Measurements from ENCODE around the gene UBALD2.
A peak's percentile ranks its signal among the peaks of the same experiment; 100 is the strongest.
"Not testable (repeated sequence)": the region's sequence is repeated elsewhere in the genome, so short reads cannot be mapped to it uniquely, and the experiment has no call there.

UBALD2 gene

DNA sequence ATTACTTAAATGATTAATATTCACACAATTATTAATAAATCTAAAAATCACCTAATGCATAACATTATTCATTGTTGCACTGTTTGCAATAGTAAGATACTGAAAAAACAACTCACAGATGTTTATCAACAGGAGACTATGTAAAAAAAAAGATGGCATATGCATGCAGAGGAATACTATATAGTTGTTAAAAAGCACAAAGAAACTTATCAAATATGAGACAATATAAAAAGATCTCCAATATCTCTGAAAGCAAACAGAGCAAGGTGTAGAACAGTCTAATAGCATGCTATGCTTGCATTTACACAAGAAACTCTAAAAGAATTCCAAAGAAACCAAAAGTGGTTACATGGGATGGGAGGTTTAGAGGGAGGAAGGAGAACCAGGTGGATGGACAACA, 28.5 kb upstream of the UBALD2 start:
- Histone ChIP-seq H3K36me3 (ENCODE audit: control insufficient read depth in 2 of 2, insufficient read depth in 2 of 2, low read length in 2 of 2) (no peaks in the 10 kb centered on the region), H3K4me3 (ENCODE audit: low read length in 2 of 2) (no peak overlapping the region), H3K9ac (ENCODE audit: low read length in 2 of 2) (no peak overlapping the region), H3K4me1 (ENCODE audit: control insufficient read depth, insufficient read depth, low read length) (peaks cover 15% of the 10 kb centered on the region), H3K9me3 (ENCODE audit: control insufficient read depth in 2 of 2, low read length in 2 of 2) (no peaks in the 10 kb centered on the region), H3K27me3 (ENCODE audit: control insufficient read depth in 1 of 2, insufficient read depth in 2 of 2, low read length in 2 of 2) (no peaks in the 10 kb centered on the region), H3K27ac (ENCODE audit: low read length) (no peak overlapping the region)

DNA sequence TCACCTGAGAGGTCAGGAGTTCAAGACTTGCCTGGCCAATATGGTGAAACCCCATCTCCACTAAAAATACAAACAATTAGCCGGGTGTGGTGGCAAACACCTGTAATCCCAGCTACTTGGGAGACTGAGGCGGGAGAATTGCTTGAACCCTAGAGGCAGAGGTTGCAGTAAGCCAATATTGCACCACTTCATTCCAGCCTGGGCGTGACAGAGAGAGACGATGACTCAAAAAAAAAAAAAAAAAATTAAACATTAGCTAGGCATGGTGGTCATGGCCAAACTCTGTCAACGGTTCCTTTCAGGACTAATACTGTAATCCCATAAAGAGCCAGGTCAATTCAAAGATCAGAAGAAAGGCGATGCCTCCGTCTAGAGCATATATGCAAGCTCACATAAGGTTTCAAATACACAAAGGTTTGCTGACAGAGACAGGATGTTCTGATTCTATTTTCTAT, 27.3 kb upstream of the UBALD2 start:
- Histone ChIP-seq H3K9ac (ENCODE audit: low read length in 2 of 2) (no peak overlapping the region), H3K27ac (ENCODE audit: low read length) (no peak overlapping the region)

DNA sequence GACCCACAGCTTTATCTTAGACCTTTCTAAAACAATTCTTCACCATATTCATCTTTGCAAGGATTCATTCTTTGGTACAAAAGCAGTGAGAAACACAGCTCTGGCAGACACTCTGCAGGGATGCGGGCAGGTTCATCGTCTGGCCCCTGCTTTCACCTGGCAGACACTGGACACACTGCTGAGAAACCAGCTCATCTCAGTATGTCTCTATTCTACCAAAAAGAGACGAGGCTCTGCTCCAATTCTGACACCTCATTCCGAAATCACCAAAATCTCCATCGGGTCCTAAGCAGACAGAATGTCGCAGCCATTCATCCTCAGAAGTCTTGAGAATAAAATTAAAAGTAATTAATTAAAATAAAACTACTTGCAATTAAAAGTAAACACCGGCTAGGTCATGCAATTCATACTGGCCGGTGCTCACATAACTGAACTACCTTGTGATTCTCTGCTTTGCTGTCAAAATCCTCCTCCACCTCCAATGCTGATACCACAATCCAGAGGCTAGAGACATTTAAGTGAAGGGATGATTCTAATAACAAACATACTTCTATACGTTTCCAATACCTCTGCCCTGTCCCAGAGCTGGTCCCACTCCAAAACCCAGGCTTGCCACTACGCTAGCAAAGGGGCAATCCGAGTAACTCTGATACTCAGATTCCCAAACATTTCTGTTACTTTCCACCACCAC, 26.2 kb upstream of the UBALD2 start:
- no peaks in the 10 kb centered on the region for H3K9me3 ChIP-seq (ENCODE audit: control insufficient read depth in 2 of 2, low read length in 2 of 2)
- H3K27ac ChIP-seq (ENCODE audit: low read length) = no peak overlapping the region
- H3K4me1 ChIP-seq (ENCODE audit: control insufficient read depth, insufficient read depth, low read length) = peaks cover 15% of the 10 kb centered on the region
- no peak overlapping the region for H3K9ac ChIP-seq (ENCODE audit: low read length in 2 of 2)
- H3K4me3 ChIP-seq (ENCODE audit: low read length in 2 of 2) = no peak overlapping the region
- H3K36me3 ChIP-seq (ENCODE audit: control insufficient read depth in 2 of 2, insufficient read depth in 2 of 2, low read length in 2 of 2) = no peaks in the 10 kb centered on the region
- H3K27me3 ChIP-seq (ENCODE audit: control insufficient read depth in 1 of 2, insufficient read depth in 2 of 2, low read length in 2 of 2) = no peaks in the 10 kb centered on the region

More for the DNA sequence above, 27.3 kb upstream of the UBALD2 start:
- H3K4me3 ChIP-seq (ENCODE audit: low read length in 2 of 2) = no peak overlapping the region
- peaks cover 15% of the 10 kb centered on the region for H3K4me1 ChIP-seq (ENCODE audit: control insufficient read depth, insufficient read depth, low read length)
- no peaks in the 10 kb centered on the region for H3K36me3 ChIP-seq (ENCODE audit: control insufficient read depth in 2 of 2, insufficient read depth in 2 of 2, low read length in 2 of 2)
- H3K9me3 ChIP-seq (ENCODE audit: control insufficient read depth in 2 of 2, low read length in 2 of 2) = no peaks in the 10 kb centered on the region
- H3K27me3 ChIP-seq (ENCODE audit: control insufficient read depth in 1 of 2, insufficient read depth in 2 of 2, low read length in 2 of 2) = no peaks in the 10 kb centered on the region

DNA sequence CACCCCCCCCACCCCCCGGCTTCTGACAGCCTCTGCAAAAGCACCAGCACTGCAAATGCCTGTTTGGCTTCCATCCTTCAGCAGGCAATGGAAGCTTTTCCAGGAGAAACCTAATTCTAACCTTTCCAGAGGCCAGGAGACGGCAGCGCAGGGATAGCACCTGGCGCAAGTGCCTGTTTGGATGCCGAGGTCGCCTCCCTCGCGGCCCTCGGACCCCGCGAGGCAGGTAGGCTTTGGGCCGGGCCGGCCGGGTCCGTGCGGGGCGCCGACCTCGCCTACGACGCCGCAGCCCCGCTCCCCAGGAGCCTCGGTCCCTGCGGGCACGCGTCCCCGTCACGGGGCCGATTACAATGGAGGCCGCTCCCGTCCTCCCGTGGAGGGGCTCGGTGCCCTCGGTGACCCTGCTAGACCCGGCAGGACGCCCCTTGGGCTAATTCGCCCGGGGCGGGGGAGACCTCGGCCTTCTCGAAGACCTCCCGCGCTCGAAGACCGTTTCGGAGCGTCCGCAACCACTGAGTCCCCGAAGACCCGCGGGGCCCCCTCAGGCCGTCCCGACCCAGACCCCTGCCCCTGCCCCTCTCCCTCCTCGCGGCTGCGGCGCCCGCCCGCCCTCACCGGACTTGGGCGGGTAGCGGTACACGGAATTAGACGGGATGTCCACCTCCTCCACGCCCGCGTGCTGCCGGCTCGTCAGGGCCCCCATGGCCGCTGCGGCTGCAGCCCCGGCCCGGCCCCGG, 25.4 kb upstream of the UBALD2 start:
- H3K9me3 ChIP-seq (ENCODE audit: control insufficient read depth in 2 of 2, low read length in 2 of 2) = no peaks in the 10 kb centered on the region
- H3K4me1 ChIP-seq (ENCODE audit: control insufficient read depth, insufficient read depth, low read length) = peaks cover 15% of the 10 kb centered on the region
- peak overlapping the region; percentile 41 to 70 for H3K4me3 ChIP-seq (ENCODE audit: low read length in 2 of 2)
- H3K27me3 ChIP-seq (ENCODE audit: control insufficient read depth in 1 of 2, insufficient read depth in 2 of 2, low read length in 2 of 2) = no peaks in the 10 kb centered on the region
- H3K27ac ChIP-seq (ENCODE audit: low read length) = no peak overlapping the region
- no peaks in the 10 kb centered on the region for H3K36me3 ChIP-seq (ENCODE audit: control insufficient read depth in 2 of 2, insufficient read depth in 2 of 2, low read length in 2 of 2)
- H3K9ac ChIP-seq (ENCODE audit: low read length in 2 of 2) = peak overlapping the region; percentile 21 to 55

DNA sequence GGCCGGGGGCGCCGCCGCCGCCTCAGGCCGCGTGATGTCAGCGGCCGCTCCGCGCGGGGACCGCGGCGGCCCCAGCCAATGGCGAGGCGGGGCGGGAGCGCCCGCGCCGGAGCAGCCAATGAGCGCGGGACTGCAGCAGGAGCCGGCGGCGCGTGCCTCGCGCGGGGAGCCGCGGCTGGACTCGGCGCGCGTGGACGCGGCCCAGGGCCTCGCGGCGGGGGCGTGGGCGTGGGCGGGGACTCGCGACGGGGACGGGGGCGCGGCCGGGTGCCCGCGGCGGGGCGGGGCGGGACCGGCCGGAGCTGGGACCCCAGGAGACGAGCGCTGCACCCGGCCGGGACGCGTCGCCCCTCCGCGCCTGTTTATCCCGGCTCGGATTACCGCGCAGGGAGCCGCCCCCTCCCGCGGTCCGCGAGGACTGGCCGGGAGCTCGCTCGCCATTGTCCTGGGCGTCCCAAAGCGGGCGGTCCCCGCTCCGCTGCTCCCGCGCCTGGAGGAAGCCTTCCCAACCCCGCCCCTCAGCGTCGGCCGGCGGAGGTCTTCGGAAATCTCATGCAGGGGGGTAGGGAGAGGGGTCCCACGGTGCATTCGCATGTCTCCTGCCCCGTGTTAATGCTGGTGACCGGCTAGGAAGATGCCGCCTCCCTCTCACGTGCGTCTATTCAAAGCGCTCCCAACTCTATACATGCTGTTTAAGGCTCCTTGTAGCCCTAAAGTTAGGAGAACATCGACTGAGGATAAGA, 24.5 kb upstream of the UBALD2 start, which contains the start of gene RNF157:
Gene RNF157, minus strand, starts transcription at position 33 of the 743 bp plus-strand sequence. CDS start 253 bp downstream, outside the sequence.
- Histone ChIP-seq H3K4me1 (ENCODE audit: control insufficient read depth, insufficient read depth, low read length) (peaks cover 15% of the 10 kb centered on the region), H3K27ac (ENCODE audit: low read length) (peak within 1 kb of the TSS; percentile 37), H3K9ac (ENCODE audit: low read length in 2 of 2) (peak within 1 kb of the TSS; percentile 58 to 80), H3K9me3 (ENCODE audit: control insufficient read depth in 2 of 2, low read length in 2 of 2) (no peaks in the 10 kb centered on the region), H3K27me3 (ENCODE audit: control insufficient read depth in 1 of 2, insufficient read depth in 2 of 2, low read length in 2 of 2) (no peaks in the 10 kb centered on the region), H3K36me3 (ENCODE audit: control insufficient read depth in 2 of 2, insufficient read depth in 2 of 2, low read length in 2 of 2) (no peaks in the 10 kb centered on the region), H3K4me3 (ENCODE audit: low read length in 2 of 2) (peak within 1 kb of the TSS; percentile 79 to 86)

DNA sequence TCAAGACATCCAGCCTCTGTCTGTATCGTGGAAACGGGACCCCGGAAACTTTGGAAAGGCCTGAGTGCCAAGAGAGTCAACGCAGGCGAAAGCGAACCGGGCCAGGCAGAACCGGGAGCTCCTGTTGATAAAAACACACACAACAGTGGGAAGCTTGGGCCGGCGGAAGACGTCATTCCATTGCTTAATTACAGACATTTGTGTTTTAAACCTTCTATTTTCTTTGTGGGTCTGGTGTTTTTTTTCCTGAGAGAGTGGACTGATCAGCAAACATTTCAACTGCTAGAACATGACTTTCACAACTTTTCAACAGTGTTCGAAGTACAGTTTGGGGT, 24.0 kb upstream of the UBALD2 start:
- Histone ChIP-seq H3K9ac (ENCODE audit: low read length in 2 of 2) (peak overlapping the region; percentile 58 to 80), H3K4me3 (ENCODE audit: low read length in 2 of 2) (peak overlapping the region; percentile 79 to 86), H3K4me1 (ENCODE audit: control insufficient read depth, insufficient read depth, low read length) (peaks cover 15% of the 10 kb centered on the region), H3K9me3 (ENCODE audit: control insufficient read depth in 2 of 2, low read length in 2 of 2) (no peaks in the 10 kb centered on the region), H3K27me3 (ENCODE audit: control insufficient read depth in 1 of 2, insufficient read depth in 2 of 2, low read length in 2 of 2) (no peaks in the 10 kb centered on the region), H3K36me3 (ENCODE audit: control insufficient read depth in 2 of 2, insufficient read depth in 2 of 2, low read length in 2 of 2) (no peaks in the 10 kb centered on the region), H3K27ac (ENCODE audit: low read length) (peak overlapping the region; percentile 37)

DNA sequence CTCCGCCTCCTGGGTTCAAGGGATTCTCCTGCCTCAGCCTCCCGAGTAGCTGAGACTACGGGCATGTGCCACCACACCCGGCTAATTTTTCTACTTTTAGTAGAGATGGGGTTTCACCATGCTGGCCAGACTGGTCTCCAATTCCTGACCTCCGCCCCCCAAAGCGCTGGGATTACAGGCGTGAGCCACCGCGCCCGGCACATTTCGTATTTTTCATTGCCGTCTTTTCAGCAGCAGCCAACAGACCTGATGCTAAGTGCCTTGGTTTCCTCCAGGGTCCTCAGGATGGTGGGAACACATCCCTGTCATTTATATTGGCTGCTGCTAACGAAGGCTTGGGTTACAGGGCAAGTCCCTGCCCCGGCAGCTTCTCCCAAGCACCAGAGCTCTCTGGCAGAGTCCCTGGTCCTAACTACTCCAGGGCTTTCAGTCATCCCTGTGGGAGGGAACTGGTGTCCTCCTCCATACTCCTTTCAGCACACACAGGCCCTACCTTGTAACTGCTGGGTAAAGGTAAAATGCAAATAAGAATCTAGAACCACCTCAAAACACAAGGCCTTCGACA, 23.4 kb upstream of the UBALD2 start:
- peak overlapping the region in 1 of 2 donors; percentile 86 for H3K4me3 ChIP-seq (ENCODE audit: low read length in 2 of 2)
- no peaks in the 10 kb centered on the region for H3K27me3 ChIP-seq (ENCODE audit: control insufficient read depth in 1 of 2, insufficient read depth in 2 of 2, low read length in 2 of 2)
- no peaks in the 10 kb centered on the region for H3K36me3 ChIP-seq (ENCODE audit: control insufficient read depth in 2 of 2, insufficient read depth in 2 of 2, low read length in 2 of 2)
- no peak overlapping the region for H3K9ac ChIP-seq (ENCODE audit: low read length in 2 of 2)
- peaks cover 15% of the 10 kb centered on the region for H3K4me1 ChIP-seq (ENCODE audit: control insufficient read depth, insufficient read depth, low read length)
- no peaks in the 10 kb centered on the region for H3K9me3 ChIP-seq (ENCODE audit: control insufficient read depth in 2 of 2, low read length in 2 of 2)
- H3K27ac ChIP-seq (ENCODE audit: low read length) = no peak overlapping the region

DNA sequence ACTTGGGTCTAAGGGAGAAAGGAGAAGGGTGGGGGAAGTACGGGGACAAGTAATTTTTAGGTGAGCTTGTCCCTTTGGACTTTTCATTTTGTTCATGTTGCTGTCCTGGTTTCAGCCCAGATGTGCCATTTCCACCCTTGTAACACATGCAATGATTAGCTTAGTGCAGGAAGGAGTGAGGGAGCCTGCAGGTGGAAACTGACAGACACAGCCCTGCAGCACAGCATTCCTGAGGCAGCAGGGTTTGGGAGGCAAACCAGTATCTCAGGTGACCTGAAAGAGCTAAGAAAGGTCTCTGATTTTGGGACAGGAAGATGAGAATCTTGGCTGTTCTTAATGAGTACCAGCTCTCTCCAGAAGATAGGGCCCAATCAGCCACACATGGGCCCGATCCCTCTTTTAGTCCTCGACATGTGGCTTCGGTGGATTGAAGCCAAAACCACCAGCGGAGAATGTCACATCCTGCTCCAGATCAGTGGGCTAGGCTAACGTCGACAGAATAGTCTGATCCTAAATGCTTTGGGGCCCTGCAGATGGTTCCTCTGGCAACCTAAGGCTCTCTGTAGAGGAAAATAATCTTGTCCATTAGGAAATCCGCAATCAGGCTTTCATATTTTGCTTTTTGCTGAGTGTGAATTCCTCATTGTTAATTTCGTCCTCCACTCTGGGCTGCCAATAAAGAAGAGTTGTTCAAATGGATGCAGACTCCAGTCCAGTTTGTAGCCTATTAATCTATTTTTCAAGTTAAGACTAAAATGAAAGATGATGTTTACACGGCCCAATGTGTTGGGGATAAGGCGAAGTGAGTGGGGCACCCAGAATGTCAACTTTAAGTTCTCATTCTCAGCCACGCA, 21.1 kb upstream of the UBALD2 start:
- Histone ChIP-seq H3K27ac (ENCODE audit: low read length) (no peak overlapping the region), H3K4me3 (ENCODE audit: low read length in 2 of 2) (no peak overlapping the region)

DNA sequence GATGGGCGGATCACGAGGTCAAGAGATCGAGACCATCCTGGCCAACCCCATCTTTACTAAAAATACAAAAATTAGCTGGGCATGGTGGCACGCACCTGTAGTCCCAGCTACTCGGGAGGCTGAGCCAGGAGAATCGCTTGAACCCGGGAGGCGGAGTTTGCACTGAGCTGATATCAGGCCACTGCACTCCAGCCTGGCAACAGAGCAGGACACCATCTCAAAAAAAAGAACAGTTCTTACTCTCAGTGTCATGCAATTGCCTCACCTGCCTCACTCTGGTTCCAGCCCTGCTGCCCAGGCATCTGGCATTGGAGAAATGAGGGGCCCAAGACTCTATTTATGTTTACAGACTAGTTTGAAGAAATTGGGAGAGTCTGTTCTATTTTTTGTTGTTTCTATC, 20.4 kb upstream of the UBALD2 start:
- not testable (repeated sequence) for H3K9me3 ChIP-seq (ENCODE audit: control insufficient read depth in 2 of 2, low read length in 2 of 2); H3K36me3 ChIP-seq (ENCODE audit: control insufficient read depth in 2 of 2, insufficient read depth in 2 of 2, low read length in 2 of 2); H3K27ac ChIP-seq (ENCODE audit: low read length); H3K4me3 ChIP-seq (ENCODE audit: low read length in 2 of 2); H3K9ac ChIP-seq (ENCODE audit: low read length in 2 of 2); H3K27me3 ChIP-seq (ENCODE audit: control insufficient read depth in 1 of 2, insufficient read depth in 2 of 2, low read length in 2 of 2)
- H3K4me1 ChIP-seq (ENCODE audit: control insufficient read depth, insufficient read depth, low read length) = peaks cover 11% of the 10 kb centered on the region

More for the DNA sequence above, 21.1 kb upstream of the UBALD2 start:
- Histone ChIP-seq H3K36me3 (ENCODE audit: control insufficient read depth in 2 of 2, insufficient read depth in 2 of 2, low read length in 2 of 2) (no peaks in the 10 kb centered on the region), H3K27me3 (ENCODE audit: control insufficient read depth in 1 of 2, insufficient read depth in 2 of 2, low read length in 2 of 2) (no peaks in the 10 kb centered on the region), H3K9me3 (ENCODE audit: control insufficient read depth in 2 of 2, low read length in 2 of 2) (no peaks in the 10 kb centered on the region), H3K9ac (ENCODE audit: low read length in 2 of 2) (no peak overlapping the region), H3K4me1 (ENCODE audit: control insufficient read depth, insufficient read depth, low read length) (peaks cover 15% of the 10 kb centered on the region)

Data from stomach smooth muscle (tissue), 2 donors.